Stimulated activated CD4-positive, alpha-beta T cell treated with anti-CD3 and anti-CD28 coated beads, Interleukin-15, amount 100 ng/mL, for 24 hours (primary cell): Measurements from ENCODE around the gene ST8SIA5.

Experiments
- DNase-seq: peaks from one replicate; pipeline ENCODE4 v3.0.0-alpha.2; 2020

Gene ST8SIA5

DNA sequence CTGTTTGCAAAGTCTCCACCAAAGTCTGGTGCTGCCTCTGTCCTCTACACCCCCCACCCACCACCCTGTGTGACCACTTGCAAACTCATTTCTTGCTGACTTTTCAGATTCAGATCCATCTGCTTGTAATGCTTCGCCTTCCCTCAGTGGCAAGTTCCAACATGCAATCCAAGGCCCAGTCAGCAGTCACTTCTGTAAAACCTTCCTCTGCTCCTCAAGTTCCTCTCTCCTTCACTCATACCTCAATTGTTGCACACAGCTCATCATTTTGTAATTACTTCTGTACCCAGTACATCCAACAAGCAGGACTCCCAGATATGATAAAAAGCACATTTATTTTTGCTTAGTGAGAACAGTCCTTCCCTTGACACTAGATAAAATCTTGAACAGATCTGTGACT lies 93.3 kb downstream of the ST8SIA5 start:
- DNase-seq = no peak

GRCh38 chr18:46660957-46661749 lies 95.7 kb downstream of the ST8SIA5 start:
- DNase-seq = no peak

DNA sequence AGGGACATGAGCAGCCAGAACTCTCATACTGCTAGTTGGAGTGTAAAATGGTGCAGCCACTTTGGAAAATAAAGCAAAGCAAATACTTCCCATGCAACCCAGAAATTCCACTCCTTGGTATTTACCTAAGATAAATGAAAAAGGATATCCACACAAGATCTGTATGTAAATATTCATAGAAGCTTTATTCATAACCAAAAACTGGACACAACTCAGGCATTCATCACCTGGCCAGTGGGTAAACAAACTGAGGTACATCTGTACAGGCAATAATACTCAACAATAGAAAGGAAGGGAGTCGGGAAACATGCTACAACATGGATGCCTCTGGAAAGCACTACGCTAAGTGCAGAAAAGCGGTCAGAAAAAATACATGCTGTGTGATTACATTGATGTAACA lies 97.4 kb downstream of the ST8SIA5 start:
- DNase-seq = no peak

- no peak for DNase-seq
Observed at GRCh38 chr18:46657115-46657955, 99.5 kb downstream of the ST8SIA5 start, which contains the start of gene LOXHD1. Gene LOXHD1, minus strand, starts transcription at chr18:46657220. Its CDS starts 187 bp downstream, at chr18:46657033.

DNA sequence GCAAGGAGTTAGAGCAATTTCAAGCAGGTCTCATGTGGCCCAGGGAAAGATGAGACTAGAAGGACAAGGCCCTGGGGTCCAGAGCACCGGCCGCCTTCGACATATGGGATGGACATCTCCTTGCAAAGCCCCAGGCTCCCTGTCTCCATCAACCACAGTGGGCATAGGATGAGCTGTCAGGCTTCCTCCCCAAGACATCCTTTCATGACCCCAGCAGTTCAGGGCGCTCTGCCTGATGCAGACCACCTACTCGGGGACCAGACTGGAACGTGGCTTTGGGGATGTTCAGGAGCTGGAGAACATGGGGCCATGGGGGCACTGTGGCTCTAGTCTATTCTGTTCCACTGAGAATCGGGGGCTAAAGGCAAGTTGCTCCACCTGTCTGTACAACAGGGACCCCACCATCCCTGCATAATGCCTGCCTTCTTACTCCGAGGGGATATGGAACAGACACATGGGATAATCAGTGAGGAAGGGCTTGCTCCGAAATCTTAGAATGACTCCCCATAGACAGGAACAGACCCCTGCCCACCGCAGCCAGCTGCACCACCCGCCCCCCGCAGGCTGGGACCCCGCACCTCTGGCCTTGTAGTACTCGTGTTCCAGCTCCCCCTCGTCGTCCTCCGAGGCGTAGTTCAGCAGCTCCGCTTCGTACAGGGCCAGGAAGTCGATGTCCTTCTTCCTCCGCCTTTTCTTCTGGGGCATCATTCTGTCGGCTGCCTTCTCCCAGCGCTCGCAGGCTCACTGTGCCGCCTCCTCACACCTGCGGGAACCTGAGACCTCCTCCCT lies 100.3 kb downstream of the ST8SIA5 start:
- no peak for DNase-seq

DNA sequence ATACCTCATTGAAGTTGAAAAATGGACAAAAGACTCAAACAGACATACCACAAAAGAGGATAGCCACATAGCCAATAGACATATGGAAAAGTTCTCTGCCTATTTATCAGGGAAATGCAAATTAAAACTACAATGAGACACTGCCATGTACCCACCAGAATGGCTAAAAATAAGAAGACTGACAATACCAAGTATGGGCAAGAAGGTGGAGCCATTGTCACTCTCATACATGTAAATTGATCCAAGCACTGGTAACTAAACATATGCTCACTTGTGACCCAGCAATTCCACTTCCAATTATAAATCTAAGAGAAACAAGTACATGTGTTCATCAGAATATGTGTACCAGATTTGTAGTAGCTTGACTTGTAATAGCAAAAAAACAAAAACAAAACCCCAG lies 104.5 kb downstream of the ST8SIA5 start:
- DNase-seq = no peak

GRCh38 chr18:46650681-46651080 lies 106.2 kb downstream of the ST8SIA5 start:
- no peak for DNase-seq

DNA sequence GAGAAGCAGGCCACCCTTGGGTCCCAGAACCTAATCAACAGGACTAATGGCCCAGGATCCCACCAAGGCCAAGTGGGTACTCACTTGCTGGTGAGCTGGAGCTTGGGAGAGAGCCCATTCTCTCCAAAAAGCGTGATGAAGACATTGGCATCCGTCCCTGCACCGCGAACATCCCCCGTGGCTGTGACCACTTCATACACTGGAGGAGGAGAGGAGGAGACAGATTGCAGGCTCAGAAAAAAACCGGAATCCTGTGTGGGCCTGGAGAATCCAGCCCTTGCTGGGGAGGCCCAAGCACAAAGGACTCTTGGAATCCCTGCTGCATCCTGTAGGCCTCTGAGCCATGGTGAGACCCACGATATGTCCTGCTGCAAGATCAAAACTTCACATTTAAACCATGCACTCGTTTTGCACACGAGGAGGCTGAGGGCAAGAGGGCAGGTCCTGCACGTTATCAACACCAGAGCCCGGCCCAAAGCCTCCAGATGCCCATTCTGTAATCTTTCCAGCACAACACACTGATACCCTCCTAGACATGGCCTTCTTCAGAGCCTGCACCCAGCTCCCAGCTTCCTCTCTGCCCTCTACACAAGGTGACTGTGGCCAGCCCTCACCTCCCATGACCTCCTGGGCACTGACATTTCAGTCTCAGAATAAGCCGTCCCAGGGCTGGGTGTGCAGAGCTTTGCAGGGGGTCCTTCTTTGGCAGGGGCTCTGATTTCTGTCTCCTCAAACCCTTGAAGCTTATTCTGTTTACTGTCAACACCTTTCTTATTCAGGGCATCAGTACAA lies 107.6 kb downstream of the ST8SIA5 start:
- DNase-seq = no peak

DNA sequence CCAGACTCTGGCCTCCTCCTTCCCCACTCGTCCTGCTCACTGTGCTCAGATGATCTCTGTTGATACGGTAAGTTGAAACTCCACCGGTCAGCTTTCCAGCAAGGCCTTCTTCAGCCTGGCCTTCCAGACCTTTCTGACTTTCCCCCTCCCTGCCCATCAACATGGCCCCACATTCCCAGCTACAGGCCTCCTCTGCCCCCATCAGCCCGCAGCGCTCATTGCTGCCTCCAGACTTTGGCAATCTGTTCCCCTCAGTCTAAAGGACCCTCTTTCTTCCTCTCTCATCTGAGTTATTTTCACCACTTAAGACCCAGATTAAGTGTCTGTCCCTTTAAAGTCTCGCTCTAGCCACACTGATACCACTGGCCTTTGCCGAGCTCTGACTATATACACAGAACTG lies 110.4 kb downstream of the ST8SIA5 start:
- DNase-seq = no peak

- DNase-seq = no peak
Observed at GRCh38 chr18:46642561-46642960, 114.3 kb downstream of the ST8SIA5 start.

- no peak for DNase-seq
Observed at GRCh38 chr18:46641917-46642316, 114.9 kb downstream of the ST8SIA5 start.

DNA sequence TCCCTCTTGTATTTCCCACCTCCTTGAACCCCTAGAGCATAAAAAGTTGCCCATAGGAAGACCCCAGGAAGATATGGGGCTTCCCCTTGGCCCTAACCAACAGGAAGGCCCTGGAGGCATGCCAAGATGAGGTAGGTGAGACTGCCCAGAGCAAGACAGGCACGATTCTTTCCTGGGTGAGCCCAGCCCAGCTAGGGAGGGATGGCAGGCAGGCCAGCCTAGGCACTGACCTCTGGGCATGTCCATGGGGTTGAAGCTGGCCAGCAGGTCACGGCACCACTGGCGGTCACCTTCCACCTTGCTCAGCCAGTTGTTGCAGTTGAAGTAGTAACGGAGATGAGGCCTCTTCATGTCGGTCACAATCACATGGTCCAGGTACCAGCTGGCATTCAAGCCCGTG lies 117.5 kb downstream of the ST8SIA5 start:
- DNase-seq = no peak

DNA sequence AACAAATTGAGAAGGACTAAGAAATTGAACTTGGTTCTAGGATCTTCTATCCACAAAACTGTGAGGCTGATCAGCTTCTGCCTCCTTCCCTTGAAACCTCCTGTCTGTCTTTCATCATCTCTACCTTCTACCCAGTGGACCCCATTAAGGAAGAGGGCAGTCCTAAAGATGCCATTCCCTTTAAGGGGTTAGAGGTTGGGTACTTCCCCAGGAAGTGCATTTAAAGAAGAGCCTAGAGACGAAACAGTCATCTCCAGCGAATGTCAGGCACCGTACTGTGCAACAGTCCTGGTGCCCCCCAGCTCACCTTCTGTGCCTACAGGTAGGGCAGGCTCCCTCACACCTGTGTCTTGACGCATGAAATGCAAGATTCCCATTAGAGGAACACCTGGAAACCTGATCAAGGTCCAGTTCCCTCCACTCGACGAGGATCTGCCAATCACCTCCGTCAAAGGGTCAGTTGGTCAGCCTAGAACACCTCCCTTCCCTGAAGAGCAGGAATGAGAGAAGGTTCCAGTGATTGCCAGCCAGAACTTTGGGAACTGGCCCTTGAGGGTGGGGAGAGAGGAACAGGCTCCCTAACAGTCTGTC lies 120.7 kb downstream of the ST8SIA5 start:
- no peak for DNase-seq

- no peak for DNase-seq
Observed at GRCh38 chr18:46632401-46633071, 124.3 kb downstream of the ST8SIA5 start.

GRCh38 chr18:46630991-46631390 lies 125.9 kb downstream of the ST8SIA5 start:
- no peak for DNase-seq

DNA sequence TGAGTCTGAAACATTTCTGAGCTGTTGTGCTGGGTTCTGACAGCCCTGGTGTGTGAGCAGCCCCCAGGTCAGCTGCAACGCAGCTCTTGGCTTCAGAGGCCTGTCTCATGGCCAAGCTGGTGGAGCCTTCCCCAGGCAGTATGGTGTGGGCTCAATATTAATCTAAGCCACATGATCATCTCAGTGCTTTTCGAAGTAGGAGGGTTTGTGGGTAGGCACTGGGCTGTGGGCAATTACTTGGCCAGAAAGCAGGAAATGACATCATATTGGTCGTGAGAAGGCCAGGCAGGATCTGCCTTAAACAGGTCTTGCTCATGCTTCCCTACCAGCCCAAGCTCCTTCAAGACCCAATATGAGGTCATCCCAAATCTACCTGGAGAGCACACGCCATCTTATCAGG lies 126.7 kb downstream of the ST8SIA5 start:
- DNase-seq = no peak

DNA sequence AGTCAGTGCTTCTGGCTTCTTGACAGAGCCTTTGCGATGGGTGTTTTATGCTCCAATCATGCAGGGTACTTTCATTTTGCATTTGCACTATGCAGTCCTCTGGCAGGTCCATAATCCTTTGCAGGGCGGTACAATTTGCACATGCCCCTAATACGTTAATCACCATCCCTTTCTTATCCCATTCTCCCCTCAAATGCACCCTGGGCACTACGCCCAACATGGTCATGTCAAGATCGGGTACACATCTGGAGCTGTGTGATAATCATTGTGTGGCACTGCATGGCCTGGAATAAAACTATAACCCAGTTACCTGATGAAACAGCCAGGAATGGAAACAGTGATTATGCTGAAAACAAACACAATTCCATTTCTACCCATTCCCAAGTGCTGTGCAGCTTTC lies 127.5 kb downstream of the ST8SIA5 start:
- DNase-seq = no peak

DNA sequence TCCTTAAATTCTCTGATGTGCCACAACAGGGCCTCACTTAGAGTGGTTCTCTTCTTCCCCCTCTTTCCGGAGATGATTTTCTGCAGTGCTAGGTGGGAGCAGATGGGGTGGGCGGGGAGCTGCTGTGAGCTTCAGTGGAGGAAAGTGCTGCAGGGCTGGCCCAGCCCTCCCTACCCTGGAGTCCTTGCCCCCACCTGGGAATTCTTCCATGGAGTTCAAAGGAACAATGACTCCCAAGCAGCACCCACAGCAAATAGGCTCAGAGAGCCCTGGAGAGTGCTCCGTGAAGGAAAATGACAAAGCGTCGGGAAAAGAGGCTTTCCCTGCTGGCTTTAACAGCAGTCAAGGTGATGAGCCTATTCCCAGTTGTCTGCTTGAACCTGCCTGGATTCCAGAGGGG lies 128.6 kb downstream of the ST8SIA5 start:
- DNase-seq = no peak

DNA sequence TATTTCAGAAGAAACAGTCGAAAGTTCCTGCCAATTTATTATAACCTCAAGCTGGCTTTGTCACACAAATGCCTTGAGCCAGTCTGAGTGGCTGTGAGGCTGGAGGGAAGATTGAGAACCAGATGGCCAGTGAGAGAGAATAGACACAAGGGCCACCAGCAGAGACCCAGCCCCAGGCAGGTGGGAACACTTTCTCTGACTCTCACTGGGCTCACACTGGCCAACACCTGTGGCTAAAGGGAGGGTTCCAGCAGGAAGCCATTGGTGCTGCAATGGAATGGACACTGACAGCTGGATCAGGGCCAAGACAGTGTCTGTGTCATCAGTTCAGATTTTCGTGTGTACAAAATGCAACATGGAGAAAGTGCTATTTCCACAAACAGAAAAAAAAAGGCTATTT lies 129.7 kb downstream of the ST8SIA5 start:
- DNase-seq = no peak

DNA sequence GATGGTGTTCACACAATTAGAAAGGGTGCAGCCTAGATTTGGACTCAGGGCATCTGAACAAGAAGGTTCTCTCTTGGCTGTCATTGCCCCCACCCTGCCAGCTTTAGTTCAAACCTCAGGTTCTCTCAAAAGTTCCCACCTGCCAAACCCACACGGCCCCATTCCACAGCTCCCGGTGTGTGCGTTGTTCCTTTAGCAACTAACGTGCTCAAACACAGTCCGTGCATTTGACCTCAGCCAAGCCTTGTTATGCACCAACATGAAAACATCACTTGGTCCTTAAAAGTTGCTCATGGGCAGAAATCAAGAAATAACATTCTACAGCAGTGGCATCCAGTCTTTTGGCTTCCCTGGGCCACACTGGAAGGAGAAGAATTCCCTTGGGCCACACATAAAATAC lies 131.8 kb downstream of the ST8SIA5 start:
- no peak for DNase-seq

GRCh38 chr18:46624127-46624526 lies 132.7 kb downstream of the ST8SIA5 start:
- DNase-seq = peak; percentile 22
